ENCODE data around the gene TNFRSF13B.

TNFRSF13B gene

DNA sequence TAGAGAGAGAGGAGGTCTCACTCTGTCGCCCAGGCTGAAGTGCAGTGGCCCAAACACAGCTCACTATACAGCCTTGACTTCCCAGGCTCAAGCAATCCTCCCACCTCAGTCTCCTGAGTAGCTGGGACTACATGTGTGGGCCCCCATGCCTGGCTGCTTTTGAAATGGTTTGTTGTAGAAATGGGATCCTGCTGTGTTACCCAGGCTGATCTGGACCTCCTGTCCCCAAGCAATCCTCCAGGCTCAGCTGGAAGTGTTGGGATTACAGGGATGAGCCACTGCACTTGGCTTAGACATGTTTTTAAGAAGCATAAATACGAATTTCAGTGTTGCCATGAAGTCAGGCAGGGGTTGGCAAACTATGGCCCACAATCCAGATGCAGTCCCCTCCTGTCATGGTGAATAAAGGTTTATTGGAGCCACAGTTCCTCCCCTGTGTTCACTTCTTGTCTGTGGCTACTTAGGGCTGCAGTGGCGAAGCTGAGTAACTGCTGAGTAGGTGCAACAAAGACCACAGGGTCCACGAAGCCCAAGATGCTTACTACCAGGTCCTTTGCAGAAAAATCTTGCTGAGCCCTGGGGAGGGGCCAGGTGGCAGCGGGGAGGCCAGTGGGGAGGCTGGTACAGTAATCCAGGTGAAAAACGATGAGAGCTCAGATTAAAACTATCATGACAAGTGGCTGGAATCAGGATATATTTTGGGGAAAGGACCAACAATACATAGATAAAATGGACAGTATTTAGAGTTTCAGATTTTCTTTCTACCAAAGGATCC lies 35.2 kb downstream of the TNFRSF13B start:
- DNase-seq, result no peak

DNA sequence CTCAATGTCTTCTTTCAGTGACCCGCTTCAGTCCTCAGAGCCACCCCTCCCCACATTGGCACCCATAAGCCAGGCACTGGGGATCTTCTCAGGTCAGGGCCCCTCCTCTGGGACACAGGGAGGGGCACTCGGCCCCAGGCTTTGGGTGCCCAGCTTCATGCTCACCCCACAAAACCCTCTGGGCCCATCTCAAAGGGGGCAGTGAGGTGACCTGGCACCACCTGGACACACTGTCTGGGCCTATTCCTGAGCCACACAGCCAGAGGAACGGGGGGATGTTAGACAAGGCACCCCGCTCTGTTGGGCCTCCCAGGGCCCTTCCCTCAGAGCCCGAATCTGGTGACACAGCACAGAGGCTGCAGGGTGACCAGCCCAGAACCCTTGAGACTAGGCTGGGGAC lies 36.1 kb downstream of the TNFRSF13B start:
- DNase-seq, result no peak

DNA sequence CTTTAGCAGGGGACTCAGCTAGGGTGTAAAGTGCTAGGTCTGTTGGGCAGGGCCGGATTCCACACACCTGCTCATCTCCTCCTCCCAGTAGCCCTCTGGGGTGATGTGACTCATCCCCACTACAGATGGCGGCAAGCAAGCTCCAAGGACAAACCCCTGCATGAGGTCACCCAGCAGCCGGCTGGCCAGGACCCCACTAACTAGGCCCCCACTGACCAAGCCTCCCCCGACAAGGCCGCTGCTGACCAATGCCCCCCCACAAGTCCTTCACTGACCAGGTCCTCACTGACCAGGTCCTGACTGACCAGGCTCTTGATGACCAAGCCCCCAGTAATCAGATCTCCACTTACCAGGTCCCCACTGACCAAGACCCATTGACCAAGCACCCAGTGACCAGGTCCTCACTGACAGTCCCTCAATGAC lies 36.7 kb downstream of the TNFRSF13B start:
- DNase-seq, result no peak

- DNase-seq, result no peak
Measured at GRCh38 chr17:16934836-16935235, 37.1 kb downstream of the TNFRSF13B start.

DNA sequence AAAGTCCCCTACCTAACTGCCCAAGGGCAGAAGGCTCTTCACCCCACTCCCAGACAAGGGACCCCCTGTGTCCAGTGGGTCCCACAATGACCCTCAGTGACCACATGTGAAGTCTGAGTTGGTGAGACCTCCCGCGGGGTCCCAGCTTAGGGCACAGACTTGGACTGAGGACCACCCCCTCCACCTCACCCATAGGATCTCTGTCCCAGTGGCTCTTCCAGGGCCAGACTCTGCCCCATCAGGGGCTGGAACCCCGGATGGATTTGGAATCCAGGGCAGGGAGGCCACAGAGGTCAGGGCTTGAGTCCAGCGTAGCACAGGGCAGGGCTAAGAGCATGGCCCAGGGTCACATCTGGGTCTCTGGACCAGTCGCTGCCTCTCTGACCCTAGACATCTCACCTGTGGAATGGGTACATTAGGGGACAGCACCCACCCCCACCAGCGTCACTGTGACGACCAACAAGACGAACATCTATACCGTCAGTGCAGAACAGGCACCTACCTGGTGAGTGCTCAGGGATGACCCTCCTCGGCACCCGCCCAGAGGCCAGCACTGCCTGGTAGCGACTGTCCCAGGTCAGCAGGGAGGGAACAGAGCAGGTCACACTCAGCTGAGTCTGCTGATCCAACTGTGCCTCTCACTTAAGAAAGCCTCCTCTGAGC lies 37.7 kb downstream of the TNFRSF13B start:
- DNase-seq, result no peak

- no peak for DNase-seq
Measured at GRCh38 chr17:16933317-16934132, 38.4 kb downstream of the TNFRSF13B start.

- DNase-seq, result no peak
Measured at GRCh38 chr17:16932611-16933010, 39.3 kb downstream of the TNFRSF13B start.

DNA sequence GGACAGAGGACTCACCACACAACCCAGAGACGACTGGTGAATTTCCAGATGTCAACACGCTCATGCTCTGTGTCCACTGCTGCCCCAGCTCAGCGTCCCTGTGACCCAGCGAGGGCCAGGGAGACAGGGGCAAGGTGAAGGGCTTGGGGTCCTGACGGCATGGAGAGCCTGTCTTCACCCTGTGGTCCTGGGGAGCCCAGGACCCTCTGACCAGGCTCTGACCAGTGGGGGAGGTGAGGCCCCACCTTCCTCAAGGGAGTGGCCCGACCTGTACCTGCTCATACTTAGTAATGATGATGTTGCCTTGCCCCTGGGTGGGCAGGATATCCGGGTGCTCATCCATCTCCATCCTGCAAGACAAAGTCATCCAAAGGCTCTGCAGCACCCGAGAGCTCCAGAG lies 39.8 kb downstream of the TNFRSF13B start:
- no peak for DNase-seq

DNA sequence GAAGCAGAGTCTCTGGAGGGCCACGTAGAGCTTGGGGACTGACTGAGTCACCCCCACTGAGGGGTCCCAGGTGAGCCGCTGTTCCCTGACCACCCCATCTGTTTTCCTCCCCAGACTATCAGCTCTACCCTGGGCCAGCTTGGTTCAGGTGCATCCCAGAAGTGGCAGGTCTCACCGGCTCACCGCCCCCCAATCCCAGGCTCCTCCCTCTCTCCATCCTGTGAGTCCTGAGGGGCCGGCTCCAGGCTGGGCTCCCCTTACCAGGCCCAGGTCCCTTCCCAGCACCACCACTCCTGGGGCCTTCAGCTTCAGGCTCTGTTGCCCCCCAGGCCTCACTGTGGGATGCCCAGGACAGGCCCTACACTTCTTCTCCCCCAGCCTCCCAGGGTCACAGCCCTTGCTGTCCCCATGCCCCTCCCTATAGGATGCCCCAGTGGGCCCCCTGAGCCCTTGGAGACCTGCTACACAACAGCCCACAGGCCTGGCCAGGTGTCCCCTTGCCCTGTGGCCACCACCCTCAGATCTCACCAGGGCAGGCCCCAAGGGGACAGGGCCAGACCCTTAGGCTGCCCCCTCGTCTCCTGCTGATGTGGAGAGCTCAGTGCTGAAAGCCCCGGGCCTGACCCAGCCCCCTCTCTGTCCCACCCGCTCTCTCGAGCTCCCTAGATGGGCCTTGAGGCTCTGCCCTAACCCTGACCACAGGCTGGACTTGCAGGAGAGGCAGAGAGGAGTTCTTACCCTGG lies 40.4 kb downstream of the TNFRSF13B start:
- DNase-seq, result no peak

DNA sequence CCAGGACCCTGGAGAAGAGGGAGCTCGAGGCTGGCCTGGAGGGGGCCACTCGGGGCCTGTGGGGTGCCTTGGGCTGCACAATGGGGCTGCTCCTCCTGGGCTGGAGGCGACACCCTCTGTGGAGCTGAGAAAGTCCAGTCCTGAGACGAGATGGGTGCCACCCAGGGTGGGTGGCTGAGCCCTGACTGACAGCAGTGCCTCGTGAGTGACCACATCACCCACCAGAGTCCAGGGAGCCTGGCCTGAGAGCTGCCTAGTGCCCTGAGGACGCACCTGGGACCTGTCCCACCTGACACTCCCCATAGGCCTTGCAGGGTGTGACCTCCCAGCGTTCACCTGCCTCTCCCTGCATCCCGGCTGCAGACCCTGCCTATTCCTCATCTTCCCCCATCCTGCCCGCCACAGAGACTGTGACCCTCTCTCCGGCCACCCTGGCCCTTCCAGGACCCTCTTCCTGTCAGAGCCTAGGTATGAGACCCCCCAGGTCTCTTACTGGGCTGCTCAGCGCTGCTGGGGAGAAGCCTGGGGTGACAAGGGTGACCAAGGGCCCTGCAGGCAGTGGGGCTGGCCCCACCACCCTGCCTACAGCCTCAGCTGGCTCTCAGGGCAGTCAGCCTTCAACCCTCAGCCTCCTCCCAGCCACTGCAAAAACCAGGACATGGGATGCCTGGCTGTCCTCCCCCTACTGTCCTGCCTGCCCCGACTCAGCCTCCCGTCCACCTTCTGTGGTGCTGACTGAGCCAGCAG lies 41.2 kb downstream of the TNFRSF13B start:
- no peak for DNase-seq

GRCh38 chr17:16929757-16930520 lies 42.0 kb downstream of the TNFRSF13B start:
- DNase-seq, result no peak

DNA sequence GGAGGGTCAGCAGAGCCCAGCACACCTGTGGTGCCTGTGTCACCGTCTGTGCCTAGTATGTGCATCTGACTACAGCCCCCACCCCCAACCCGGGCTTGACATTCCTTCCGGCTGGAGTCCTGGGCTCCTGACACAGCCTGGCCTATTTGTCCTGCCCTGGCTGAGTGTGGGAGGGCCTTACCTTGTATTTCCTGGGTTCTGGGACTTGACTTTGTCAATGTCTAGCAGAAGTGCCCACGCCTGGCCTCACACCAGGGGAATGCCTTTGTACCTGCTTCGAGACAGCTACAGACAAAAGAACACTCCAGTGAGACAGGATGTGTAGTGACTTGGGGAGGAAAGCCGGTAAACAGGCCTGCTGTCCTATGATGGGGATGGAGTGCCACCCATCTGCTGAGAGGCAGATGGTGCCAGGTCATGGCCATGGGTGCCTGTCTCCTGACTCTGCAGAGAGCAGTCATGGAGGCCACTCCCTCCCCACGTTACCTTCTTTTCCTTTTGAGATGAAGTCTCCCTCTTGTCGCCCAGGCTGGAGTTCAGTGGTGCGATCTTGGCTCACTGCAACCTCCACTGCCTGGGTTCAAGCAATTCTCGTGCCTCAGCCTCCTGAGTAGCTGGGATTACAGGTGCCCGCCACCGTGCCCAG lies 42.8 kb downstream of the TNFRSF13B start:
- no peak for DNase-seq

GRCh38 chr17:16928406-16929034 lies 43.4 kb downstream of the TNFRSF13B start:
- no peak for DNase-seq

DNA sequence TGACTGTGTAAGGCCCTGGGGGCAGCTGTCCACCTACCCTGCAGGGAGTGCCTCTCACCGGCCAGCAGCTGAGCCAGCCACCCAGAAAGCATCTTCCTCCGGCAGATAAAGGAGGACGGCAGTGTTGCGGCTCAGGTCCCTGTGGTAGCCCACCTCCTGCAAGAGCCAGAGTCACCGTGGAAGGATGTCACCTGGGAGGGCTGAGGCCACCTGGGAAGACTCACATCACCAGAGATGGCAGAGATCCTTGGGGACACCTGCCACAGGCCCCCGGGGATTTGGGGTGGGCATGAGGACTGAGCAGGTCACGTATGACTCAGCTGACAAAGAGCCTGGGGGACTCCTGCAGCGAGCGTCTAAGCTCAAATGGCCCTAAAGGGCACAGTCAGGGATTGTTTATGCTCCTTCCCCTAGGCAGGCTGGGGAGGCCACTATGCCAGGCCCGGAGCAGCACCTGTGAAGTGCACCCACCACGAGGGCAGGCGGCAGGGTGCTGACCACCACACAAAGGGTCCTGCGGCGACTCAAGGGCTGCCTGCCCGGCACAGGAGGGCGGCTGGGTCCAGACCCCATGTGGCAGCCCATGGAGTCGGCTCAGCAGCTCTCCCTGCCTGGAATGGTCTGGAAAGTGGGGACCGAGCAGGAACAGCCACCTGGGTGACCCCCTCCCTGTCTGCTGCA lies 44.1 kb downstream of the TNFRSF13B start:
- DNase-seq, result no peak

GRCh38 chr17:16926571-16927451 lies 45.1 kb downstream of the TNFRSF13B start:
- no peak for DNase-seq

GRCh38 chr17:16926061-16926511 lies 45.8 kb downstream of the TNFRSF13B start:
- DNase-seq, result no peak

DNA sequence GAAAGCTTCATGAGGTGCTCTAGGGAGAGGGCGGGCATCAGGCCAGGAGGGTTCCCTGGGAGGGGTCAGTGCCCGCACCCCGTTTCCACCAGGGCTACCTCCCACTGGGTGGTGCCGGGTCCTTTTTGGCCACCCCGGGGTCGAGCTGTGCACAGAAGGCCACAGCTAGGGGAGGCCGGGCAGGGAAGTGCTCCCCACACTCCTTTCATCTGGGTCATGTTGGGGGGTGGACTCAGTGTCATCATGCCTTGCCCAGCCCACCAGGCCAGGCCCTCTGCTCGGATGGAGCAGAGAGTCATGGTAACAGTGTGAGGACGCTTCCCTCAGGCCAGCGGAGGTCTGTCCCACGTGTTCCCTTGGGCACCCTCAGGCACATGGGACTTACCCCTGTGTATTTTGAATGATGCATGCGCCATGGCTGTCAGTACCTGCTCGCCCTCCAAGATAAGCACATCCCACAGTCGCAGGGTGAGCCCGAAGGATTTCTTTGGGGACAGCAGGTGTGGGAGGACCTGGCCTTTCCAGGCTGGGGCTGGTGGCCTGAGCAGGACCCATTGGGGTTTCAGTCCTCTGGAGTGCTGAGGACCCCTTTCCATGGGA lies 46.4 kb downstream of the TNFRSF13B start:
- DNase-seq, result no peak
